ENCODE measurements around the gene PEX11B. TPM values are rescaled to one million over a fixed set of nuclear protein-coding genes. Genes with fewer than 3 reads are reported as not detected.
"Not testable (repeated sequence)": the region's sequence is repeated elsewhere in the genome, so short reads cannot be mapped to it uniquely, and the experiment has no call there.

The PEX11B gene
- total RNA-seq, 2 donors from 2014 or later = 12.9 to 16.0 TPM

- Histone ChIP-seq H3K9me3 (ENCODE audit: control insufficient read depth, low read length) (no peaks in the 10 kb centered on the region), H3K4me3 (ENCODE audit: low read length) (no peak overlapping the region), H3K9ac (ENCODE audit: extremely low read depth, low read length, poor library complexity, severe bottlenecking) (no peak overlapping the region), H3K27ac (ENCODE audit: low read depth, low read length) (no peak overlapping the region), H3K27me3 (ENCODE audit: control insufficient read depth, insufficient read depth, low read length, poor library complexity, severe bottlenecking) (no peaks in the 10 kb centered on the region), H3K4me1 (ENCODE audit: control insufficient read depth, insufficient read depth, low read length) (peaks cover 8% of the 10 kb centered on the region), H3K36me3 (ENCODE audit: control insufficient read depth, insufficient read depth, low read length) (peaks cover 31% of the 10 kb centered on the region)
- 92 to 100% methylated on average over 2 of the region's 2 CpGs for whole genome bisulfite sequencing, 2 experiments (ENCODE audit: insufficient coverage in 1 of 2, insufficient read length in 1 of 2)
- no peak overlapping the region for H3K27ac Mint-ChIP-seq
- no peak for DNase-seq
- H3K9me3 Mint-ChIP-seq = no peaks in the 10 kb centered on the region
- peaks cover 10% of the 10 kb centered on the region for H3K36me3 Mint-ChIP-seq (ENCODE audit: low read depth)
- no peaks in the 10 kb centered on the region for H3K27me3 Mint-ChIP-seq (ENCODE audit: insufficient read depth)
- no peak for TF ChIP-seq CTCF (conservative IDR thresholded peaks at IDR 0.05)
- H3K4me3 Mint-ChIP-seq = no peak overlapping the region
- H3K4me1 Mint-ChIP-seq = peaks cover 24% of the 10 kb centered on the region
Measured at GRCh38 chr1:145922266-145922665, 3.7 kb upstream of the PEX11B start.

- not testable (repeated sequence) for H3K4me1 ChIP-seq (ENCODE audit: control insufficient read depth, insufficient read depth, low read length)
Measured at GRCh38 chr1:145920297-145920696, 1.8 kb upstream of the PEX11B start.

GRCh38 chr1:145918992-145919939 lies 749 bp upstream of the PEX11B start:
- H3K4me3 Mint-ChIP-seq = peak overlapping the region; percentile 83
- Histone ChIP-seq H3K27me3 (ENCODE audit: control insufficient read depth, insufficient read depth, low read length, poor library complexity, severe bottlenecking) (no peaks in the 10 kb centered on the region), H3K4me3 (ENCODE audit: low read length) (peak overlapping the region; percentile 85), H3K27ac (ENCODE audit: low read depth, low read length) (no peak overlapping the region), H3K9me3 (ENCODE audit: control insufficient read depth, low read length) (no peaks in the 10 kb centered on the region), H3K9ac (ENCODE audit: extremely low read depth, low read length, poor library complexity, severe bottlenecking) (peak overlapping the region; percentile 52), H3K36me3 (ENCODE audit: control insufficient read depth, insufficient read depth, low read length) (peaks cover 39% of the 10 kb centered on the region), H3K4me1 (ENCODE audit: control insufficient read depth, insufficient read depth, low read length) (peaks cover 8% of the 10 kb centered on the region)
- no peak for TF ChIP-seq CTCF (conservative IDR thresholded peaks at IDR 0.05)
- H3K27me3 Mint-ChIP-seq (ENCODE audit: insufficient read depth) = no peaks in the 10 kb centered on the region
- peaks cover 24% of the 10 kb centered on the region for H3K4me1 Mint-ChIP-seq
- H3K36me3 Mint-ChIP-seq (ENCODE audit: low read depth) = peaks cover 26% of the 10 kb centered on the region
- H3K27ac Mint-ChIP-seq = peak overlapping the region; percentile 94
- H3K9me3 Mint-ChIP-seq = no peaks in the 10 kb centered on the region
- 11 to 12% methylated on average over 19 to 33 of the region's 33 CpGs for WGBS, 2 experiments (ENCODE audit: insufficient coverage in 1 of 2, insufficient read length in 1 of 2)
- DNase-seq = peak; percentile 87

More at GRCh38 chr1:145920297-145920696, 1.8 kb upstream of the PEX11B start:
- H3K27ac ChIP-seq (ENCODE audit: low read depth, low read length); DNase-seq; H3K27me3 ChIP-seq (ENCODE audit: control insufficient read depth, insufficient read depth, low read length, poor library complexity, severe bottlenecking); H3K27me3 Mint-ChIP-seq (ENCODE audit: insufficient read depth); H3K27ac Mint-ChIP-seq; H3K9ac ChIP-seq (ENCODE audit: extremely low read depth, low read length, poor library complexity, severe bottlenecking); H3K9me3 ChIP-seq (ENCODE audit: control insufficient read depth, low read length); H3K9me3 Mint-ChIP-seq: not testable (repeated sequence)
- H3K4me3 ChIP-seq (ENCODE audit: low read length) = peak overlapping the region; percentile 85
- peaks cover 20% of the 10 kb centered on the region for H3K36me3 Mint-ChIP-seq (ENCODE audit: low read depth)
- no CpG with 5 or more reads among the region's 4 CpGs for WGBS, 2 experiments (ENCODE audit: insufficient coverage in 1 of 2, insufficient read length in 1 of 2)
- peaks cover 24% of the 10 kb centered on the region for H3K4me1 Mint-ChIP-seq
- H3K36me3 ChIP-seq (ENCODE audit: control insufficient read depth, insufficient read depth, low read length) = peaks cover 33% of the 10 kb centered on the region
- H3K4me3 Mint-ChIP-seq = peak overlapping the region; percentile 83
